ENCODE results near the gene RALGPS1.

Gene RALGPS1

DNA sequence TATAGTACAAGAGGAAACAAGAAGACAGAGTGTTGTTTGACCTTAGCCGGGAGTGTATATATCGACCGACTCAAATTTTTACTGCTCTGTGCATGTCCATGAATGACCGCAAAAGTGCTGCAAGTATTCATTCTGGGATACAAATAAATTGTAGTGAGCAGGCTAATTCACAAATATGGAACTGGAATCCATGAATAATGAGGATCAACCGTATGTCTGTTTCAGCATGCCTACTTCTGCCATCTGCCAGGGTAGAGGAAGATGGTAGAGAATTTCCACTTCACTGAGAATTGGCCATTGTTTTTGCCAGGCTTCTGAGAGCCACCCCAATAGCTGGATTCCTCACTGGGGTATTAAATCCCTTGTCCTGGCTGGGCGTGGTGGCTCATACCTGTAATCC is 8.5 kb upstream of the RALGPS1 start:
- no peak for DNase-seq (ENCODE audit: low spot score)

DNA sequence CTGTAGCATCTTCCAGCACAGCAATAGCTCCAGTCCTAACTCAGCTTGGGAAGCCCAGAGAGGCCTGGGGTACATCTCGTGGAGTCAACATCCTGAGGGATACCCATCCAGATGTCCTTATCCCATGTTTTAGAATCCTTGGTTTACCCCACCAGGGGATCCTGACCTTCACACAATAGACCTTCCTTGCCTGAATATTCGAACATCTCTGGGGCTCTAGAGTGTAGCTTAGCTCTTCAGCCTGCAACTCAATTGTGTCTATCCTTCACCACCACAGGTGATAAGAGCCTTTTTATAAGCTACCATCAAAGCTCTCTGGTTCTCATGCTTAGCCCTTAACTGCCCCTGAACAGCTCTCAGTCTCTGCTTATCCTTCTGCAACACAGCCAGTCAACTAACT is 7.5 kb upstream of the RALGPS1 start:
- DNase-seq (ENCODE audit: low spot score): no peak

DNA sequence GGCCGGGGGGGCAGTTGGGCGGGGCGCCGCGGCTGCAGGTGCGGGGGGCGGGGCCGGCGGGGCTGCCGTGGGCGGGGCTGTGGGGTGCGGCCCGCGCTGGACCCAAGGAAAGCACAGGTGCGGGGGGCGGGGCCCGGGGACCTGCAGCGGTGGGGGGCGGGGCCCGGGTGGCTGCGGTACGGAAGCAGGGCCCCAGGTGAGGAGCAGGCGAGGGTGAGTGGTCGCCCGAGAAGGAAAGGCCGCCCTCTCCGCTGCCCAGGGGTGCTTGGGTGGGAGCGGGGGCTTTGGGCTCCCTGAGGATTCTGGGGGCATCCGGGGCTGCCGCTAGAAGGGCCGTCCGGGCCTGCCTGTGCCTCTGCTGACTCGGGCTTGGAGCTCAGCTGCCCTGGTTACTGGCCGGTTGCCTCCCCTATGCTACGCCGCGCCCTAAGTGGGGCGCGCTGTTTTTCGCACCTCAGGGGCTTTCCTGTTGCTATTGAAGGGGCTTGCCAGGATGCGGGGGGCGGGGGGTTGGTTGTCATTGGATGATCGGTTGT is 767 bp downstream of the RALGPS1 start:
- no peak for DNase-seq (ENCODE audit: low spot score)

DNA sequence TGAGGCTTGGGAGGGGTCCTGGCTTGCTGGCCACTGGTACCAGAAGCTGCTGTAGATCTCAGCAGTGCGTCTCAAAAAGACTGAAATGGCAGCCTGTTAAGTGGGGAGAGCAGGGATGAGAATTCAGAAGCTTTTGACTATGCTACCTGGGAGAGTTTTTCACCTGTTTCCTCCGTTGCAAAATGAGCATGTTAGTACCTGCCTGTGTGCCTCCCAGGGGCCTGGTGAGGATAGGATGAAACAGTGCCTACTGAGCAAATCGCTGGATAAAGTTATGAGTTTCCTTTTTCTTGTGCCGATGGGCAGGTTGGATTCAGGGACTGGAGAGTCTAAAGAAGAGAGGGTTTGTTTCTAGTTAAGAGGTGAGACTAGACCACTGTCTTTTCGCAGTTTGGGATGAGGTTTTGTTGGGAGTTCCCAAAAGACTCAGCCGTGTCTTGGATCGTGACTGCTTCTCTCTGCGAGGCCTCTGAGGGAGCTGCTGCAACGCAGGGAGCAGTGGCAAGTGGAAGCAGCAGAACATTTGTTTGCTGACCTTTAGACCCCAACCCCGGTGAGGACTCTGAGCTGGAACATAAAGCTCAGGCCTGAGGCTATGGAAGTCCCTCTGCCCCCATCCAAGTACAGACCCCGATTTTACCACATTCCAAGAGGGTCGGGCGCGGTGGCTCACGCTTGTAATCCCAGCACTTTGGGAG is 1.4 kb downstream of the RALGPS1 start:
- no peak for DNase-seq (ENCODE audit: low spot score)

DNA sequence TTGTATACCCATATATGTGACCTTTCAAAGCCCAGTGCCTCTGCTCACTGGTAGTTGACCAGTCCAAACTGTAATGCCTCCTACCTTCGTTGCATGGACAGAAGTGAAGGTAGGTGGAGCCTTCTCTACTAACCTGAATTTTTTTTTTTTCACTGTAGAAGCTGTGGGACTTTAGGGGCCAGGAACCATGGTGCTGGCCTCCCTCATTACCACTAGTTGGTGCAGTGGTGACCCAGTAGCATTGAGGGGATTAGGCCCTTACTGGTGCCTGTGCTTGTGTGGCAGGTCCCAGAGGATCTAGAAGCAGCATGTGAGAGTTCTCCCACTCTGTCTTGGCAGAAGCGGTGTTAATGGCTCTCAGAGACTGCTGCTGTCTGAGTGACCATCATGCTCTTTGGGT is 2.3 kb downstream of the RALGPS1 start:
- DNase-seq (ENCODE audit: low spot score): no peak

DNA sequence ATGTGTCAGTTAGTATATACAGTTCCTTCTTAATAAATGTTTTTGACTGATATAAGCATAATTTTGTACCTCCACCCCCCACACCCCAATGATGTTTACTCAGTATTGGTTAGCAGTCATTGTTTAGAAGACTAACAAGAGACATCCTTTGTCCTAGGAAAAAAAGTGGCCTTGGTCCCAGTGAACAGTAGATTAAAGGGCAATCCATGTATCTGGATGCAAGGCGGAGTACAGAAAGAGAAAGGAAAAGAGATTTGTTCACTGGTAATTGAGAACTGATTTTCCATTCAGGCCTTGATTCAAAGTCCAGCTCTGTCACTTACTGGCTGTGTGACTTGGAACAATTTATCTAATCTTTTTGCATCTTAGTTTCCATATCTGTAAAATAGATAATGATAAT is 4.6 kb downstream of the RALGPS1 start:
- DNase-seq (ENCODE audit: low spot score): no peak

DNA sequence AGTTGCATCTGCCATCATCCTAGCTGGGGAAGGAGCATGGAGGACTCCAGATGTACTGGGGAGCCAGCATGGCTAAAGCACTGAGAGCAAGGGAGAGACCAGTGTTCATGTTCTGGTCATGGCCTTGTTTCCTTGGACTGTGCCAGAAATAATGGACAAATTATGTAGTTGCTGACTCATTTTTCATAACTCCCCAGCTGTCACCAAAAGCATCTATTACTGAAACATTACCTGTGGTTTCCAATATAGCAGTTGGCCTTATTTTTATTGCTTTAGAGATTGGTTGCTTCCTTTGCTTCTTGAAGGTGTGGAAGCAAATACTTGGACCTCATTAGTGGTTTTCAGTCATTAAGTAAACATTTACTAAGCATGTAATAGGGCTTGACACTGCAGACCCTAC is 11.3 kb downstream of the RALGPS1 start:
- no peak for DNase-seq (ENCODE audit: low spot score)

DNA sequence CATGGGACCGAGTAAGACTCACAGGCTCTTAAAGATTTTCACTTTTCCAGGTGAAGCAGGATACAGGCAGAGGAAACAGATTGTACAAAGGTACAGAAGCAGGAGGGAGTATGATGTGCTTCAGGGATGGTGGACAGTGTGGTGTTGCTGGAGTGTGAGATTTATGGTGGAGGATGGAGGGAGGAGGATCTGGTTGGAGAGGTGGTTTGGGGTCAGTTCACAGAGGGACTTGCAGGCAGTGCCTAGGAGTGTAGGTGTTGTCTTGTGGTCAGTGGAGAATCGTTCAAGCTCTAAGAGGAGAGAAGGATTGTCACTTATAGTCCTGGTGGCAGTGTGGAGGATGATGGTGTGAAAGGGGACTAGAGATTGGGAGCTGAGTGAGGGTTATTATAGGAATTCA is 11.8 kb downstream of the RALGPS1 start:
- no peak for DNase-seq (ENCODE audit: low spot score)

DNA sequence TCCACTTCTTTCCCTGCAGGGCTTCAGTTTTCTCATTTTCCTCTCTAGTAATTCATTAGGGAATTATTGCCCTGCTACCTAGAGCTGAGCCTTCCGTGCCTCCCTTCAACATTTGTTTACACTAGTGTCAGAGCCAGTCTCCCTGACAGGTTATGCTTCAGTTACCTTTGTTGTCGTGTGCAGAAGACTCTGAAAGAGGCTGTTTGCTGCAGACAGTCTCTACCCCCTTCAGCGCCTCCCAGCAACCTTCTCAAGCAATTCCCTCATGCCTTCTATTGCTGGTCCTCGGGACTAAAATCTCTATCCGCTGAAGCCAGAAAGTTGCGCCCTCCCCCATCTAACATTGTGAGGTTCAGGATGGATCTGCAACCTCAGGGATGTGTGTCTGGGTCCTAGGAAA is 12.8 kb downstream of the RALGPS1 start:
- DNase-seq (ENCODE audit: low spot score): no peak

DNA sequence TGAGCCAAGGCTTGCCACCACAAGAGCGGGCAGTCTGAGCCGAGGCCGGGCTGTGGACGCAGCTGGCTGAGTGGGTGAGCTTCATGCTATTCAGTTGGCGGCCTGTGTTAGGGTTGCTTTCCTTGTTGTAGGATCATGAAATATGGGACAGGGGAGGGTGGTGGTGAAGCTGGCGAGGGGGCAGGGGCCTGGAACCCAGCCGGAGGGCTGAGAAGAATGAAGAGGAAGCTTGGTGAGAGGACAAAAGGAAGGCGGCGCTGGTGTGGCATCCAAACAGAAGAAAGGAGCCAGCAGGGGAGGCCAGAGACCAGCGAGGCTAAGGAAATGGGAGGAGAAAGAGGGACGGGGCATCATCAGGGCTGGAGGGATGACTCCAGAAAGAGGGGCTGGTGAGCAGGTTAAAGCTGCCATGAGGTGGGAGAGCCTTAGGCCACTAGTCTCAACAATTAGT is 18.3 kb downstream of the RALGPS1 start:
- DNase-seq (ENCODE audit: low spot score): no peak

DNA sequence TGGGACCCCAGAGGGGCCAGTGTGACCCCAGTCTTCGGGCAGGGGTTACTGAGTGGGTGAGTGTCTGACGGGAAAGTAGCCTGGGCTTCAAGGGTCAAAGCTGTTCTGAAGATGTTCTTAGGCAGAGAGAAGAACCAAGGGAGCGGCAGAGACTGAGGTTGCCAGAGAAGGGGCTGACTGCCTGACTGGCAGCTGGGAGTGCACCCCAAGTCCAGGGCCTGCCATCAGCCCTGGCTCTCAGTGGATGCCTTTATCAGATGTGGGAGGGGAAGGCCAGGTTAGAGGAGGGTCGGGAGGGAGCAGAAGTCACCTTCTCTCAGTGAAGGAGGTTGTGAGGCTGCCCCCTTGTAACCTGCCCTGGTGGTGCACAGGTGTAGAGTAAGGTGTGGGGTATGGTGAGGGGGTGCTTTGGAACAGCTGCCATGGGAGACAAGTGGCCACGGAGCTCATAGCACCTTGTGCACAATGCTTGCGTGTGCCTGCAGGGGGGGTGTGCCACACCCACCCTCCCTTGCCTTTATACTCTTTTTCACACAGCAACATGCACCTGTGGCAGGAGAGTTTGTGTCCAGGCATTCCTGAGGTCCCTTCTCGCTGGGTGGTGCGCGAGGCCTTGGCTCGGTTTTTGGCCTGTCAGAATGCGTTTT is 18.9 kb downstream of the RALGPS1 start:
- no peak for DNase-seq (ENCODE audit: low spot score)

DNA sequence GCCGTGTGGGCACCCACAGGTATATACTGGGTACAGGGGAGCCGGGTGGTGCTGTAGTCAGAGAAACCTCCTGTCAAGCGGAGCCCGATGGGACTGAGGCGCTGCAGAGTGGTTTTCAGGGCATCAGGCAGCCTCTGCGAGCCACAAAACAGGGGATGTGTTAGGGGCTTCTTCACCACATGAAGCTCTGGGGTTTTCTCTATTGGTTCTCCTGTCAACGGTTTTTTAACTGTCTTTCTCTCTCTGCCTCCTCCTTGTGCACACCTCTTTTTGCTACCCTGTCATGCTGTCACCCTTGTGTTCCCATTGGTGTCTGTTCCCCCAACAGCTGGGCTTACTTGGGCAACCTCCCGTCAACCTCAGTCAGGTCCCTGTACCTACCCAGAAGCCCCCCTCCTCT is 19.9 kb downstream of the RALGPS1 start:
- DNase-seq (ENCODE audit: low spot score): no peak

DNA sequence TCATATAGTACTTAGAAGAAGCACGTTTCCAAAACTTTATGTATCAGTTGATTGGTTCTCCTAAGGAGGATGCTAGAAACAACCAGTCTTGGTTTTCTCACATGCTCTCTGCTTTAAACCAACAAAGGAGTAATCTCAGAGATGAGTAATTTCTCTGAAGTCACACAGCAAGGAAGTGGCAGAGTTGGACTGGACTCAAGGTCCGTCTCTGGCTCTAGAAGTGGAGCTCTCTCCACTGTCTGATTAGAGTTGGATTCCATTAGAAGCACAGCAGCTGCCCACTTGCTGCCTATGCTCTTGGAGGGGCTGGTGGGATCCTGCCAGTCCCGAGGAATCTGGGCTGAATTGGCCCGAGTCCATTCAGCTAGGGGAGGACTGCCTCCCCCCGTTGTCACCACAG is 21.0 kb downstream of the RALGPS1 start:
- no peak for DNase-seq (ENCODE audit: low spot score)

DNA sequence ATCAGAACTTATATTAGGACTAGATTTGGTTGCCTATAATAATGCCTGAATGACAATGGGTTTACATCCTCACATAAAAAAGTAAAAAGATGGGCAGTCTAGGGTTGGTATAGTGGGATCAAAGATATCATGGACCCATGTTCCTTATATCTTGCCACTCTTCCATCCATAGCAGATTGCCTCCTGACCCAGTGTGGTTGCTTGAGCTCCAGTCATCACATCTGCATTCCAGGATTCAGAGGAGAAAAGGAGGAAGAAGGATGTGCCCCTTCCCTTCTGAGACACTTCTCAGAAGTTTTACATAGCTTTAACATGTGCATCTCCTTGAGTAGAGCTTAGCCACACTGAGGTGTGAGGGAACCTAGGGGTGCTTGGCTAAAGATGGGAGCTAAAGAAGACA is 22.9 kb downstream of the RALGPS1 start:
- no peak for DNase-seq (ENCODE audit: low spot score)

DNA sequence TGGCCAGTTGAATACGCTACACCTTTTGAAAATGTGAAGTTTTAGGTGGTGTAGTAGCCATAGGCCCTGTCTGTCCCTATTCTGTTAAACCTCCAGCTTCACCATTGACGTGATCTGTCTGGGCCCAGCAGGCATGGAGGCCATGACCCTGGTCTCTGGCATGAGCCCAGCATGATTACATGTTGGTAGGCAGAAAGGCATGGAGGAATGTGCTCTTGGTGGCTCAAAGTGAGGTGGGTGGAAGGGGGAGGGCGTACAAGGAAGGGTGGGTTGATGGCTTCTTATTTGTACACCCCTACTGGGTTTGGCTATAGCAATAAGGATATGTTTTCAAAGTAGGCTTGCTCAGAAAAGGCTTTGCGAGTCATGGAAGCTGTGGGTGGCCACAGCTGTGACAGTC is 23.7 kb downstream of the RALGPS1 start:
- no peak for DNase-seq (ENCODE audit: low spot score)

DNA sequence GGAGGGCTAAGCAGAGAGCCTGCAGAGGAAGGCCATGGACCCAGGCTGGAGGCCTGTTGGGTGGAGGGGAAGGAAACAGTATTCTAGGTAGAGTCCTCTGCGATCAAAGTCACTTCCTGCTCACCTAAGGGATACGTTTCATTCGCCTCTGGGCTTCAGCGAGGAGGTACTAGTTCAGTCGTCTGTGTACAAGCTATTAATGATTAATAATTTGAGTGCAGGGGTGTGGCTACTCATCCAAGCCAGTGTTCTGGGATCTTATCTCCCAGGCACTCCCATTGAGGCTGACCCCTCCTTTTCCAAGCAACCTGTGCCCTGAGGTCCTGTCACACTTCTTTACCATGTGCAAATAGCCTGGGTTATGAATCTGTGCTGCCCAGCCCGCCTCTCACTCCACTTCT is 25.2 kb downstream of the RALGPS1 start:
- no peak for DNase-seq (ENCODE audit: low spot score)

DNA sequence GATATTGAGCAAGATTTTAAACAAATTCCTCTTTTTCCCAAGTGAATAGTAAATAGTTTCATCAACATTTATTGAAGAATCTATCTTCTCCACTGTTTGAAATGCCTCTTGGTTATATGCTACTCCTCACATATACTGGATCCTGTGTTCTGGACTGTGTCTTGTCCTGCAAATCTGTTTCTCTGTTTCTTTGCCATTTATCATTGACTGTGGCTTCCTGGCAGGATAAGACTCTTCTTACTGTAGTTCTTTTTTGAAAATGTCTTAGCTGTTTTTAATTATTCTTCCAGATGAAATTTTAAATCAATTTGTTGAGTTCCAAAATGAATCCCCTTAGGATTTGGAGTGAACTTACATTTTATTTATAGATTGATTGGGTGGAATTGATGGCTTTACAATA is 27.8 kb downstream of the RALGPS1 start:
- no peak for DNase-seq (ENCODE audit: low spot score)

DNA sequence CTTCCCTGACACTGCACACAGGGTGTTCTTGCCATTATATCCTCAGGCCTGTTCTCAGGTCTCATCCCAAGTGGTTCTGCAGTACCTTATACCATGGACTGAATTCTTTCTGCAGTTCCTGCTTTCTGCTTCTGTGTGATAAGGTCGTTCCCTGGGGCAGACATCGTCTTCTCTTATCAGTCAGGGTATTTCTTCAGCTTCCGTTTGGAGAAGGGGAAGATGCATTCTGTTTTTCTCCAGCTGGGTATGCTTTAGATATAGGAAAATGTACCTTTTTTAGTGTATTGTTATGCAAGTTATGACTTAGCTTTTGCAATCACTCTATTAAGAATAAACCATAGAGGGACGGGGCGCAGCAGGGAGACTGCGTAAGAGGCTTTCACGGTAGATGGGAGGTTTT is 31.1 kb downstream of the RALGPS1 start:
- DNase-seq (ENCODE audit: low spot score): no peak

DNA sequence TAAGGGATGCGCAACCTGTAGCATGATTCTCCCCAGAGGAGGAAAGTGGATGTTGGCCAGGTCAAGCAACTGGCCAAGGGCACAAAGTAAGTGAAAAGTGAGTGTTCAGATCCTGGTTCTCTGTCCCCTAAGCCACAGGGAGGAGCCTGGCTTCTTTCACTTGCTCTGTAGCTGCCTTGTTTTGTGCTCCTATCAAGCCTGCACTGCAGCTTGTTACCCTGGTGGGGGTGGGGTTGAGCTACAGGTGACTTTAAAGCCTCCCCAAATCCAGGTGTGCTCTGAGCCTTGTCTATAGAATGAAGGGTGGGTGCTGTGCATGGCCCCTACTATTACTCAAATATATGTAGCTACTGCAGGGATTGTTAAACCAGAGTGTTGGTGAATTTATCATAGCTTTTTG is 32.9 kb downstream of the RALGPS1 start:
- DNase-seq (ENCODE audit: low spot score): no peak

DNA sequence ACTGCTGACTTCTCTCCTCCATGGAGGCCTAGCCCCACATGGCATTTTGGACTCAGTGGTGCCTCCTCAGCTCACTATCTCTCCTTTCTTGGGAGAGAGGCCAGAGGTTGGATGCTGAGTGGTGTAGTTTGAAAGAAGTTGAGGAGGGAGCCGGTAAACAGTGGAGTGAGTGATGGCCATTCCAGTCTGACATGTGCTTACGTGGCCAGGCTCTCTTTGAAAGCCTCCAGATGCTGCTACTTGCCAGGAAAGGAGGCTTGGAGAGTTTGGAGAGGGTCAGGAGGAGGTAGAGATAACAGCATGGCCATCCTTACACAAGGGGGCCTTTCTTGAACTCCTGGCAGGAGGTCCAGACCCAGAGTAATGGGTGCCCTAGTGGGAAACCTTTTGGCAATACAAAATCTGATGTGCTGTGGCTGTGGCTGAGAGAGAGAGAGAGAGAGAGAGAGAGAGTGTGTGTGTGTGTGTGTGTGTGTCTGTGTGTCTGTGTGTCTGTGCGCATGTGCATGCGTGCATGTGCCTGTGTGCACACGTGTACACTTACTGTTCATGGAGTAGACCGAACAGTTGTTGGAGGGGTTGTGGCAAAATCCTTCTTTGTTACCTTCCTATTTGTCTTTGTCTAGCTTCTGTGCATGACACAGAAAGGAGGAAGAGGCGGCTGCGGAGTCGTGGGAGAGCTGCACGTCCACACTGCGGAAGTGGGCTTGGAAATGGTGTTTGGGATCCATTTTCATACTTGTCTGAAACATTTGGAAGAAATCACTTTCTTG is 37.8 kb downstream of the RALGPS1 start:
- no peak for DNase-seq (ENCODE audit: low spot score)

DNA sequence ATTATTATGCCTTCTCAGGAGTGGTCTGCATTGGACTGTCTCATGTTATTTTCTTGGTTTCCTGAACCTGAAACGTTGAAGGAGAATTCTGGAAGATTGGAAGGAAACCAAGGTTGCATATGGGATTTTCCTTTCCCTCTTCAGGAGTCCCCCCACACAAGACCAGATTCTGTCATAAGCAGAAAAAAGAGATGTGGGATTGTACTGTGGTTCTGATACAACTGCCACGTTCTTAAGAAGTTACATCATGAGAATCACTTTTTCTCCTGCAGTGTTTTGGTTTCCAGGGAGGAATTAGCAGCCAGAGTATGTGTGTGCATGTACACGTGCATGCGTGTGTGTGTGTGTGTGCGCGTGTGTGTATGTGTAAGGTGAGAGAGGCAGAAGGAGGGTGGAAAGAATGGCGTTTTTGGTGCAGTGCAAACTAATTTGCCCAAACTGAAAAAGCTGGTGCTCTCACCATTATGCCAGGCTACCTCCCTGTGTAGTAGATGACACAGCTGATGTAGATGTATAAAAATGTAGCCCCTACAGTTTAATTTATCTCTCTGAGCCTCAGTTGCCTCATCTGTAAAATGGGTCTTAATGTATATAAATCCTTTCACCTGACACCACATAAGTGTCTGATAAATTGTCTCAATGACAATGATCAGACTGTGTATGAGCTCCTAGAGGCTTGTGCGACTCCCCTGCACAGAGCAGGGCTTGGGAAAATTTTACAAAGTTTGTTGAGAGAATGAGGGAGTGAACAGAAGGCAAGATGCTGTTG is 38.6 kb downstream of the RALGPS1 start:
- DNase-seq (ENCODE audit: low spot score): no peak

DNA sequence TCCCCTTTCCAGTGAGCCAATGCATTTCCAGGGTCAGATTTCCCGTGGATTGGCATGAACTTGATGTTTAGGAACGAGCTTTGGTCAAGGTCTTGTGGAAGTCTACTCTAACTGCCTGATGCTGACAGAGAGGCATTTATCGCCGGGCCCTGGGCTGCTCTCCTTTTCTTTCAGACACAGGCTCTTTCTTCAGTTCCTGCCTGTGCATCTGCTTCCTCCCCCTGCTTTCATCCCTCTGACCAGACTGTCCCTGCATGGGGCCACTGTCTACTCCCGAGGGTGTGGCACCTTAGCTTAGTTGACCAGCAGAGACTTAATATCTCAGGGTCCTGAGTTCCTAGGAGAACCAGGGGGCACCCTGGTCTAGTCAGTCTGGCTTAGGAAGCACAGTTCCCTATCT is 41.2 kb downstream of the RALGPS1 start:
- no peak for DNase-seq (ENCODE audit: low spot score)
